HG03558 (cell line): Measurements from ENCODE around the gene WWOX.
"Not testable (repeated sequence)": the region's sequence is repeated elsewhere in the genome, so short reads cannot be mapped to it uniquely, and the experiment has no call there.

Source experiments
- ATAC-seq: cut with Tn5 transposase; IDR thresholded peaks from one replicate; pipeline ENCODE4 v1.9.1; 2021; ENCODE audit warnings: moderate number of reproducible peaks; ENCODE audit not compliant: unreplicated experiment; ENCODE audit errors: extremely low read depth

Gene WWOX

DNA sequence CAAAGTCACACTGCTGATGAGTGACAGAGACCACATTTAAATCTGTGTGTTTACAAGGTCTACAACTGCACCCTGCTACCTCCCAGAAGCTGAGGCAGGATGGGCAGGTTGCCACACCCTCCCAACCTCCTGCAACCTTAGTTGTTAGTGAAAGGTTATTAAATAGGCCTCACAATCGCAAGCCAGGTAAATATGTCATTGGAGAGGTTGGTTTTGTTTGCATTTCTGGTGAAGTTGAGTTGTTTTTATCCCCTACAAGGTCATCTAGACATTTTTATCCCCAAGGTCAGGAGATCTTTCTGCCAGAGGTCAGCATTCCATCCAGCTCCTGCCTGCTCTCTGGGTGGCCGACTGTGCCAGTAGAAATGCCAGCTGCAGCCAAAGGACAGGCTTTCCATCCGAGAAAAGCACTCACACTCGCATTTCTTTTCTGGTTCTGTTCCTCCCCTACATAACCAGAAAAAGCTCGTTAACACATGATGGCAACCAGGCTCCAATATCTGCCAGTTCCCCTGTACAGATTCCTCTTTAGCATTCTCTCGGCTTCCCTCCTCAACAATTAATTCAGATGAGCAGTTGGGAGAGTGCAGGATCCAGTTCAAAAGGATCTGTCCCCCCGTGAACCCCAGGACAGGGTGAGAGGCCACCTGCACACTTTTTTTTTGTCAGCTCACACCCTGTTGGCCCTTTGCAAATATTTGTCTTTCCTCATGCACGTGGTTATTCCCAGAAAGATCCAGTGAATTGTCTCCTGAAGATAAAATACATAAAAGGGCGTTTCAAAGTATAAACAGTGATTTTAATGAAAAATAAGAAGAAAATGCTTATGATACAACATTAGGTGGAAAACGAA, 938.3 kb downstream of the WWOX start:
- ATAC-seq, result no peak

GRCh38 chr16:79041206-79041605, 941.8 kb downstream of the WWOX start:
- no peak for ATAC-seq

- no peak for ATAC-seq
These were observed 942.7 kb downstream of the WWOX start for GRCh38 chr16:79042141-79042540.

- ATAC-seq, result no peak
These were observed 943.4 kb downstream of the WWOX start for GRCh38 chr16:79042886-79043285.

DNA sequence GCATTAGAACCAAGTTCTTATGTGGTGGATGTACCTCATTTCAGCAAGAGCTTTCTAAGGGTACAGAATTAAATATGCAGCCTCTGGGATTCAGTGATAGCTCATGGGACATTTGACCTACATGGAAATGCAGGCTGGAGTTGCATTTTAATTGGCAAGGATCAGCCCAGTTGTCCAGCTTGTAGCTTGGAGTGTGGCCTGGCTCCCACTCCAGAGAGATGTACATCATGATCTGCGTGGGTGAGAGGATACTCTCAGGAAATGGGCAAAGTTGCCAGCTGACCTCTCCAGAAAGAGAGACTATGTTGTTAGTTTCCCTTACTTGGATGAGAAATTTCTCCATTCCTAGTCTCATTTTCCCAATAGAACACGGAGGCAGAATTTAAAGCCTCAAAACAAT, 945.7 kb downstream of the WWOX start:
- no peak for ATAC-seq

DNA sequence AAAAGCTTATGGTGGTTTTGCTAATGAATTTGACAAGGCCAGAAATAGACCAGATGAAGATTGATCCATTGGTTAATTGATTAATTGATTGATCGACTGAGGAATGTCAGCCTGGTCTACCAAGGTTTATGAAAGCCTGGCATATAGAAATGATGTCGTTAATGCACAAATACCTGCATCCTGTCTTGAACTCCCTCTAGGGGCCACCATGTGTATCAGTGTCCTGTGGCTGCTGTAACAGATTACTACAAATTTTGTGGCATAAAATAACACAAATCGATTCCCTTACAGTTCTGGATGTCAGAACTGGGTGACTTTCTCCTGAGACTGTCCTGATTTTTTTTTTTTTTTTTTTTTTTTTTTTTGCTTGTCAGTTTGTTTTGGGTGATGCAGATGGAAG, 947.9 kb downstream of the WWOX start:
- ATAC-seq, result no peak

- ATAC-seq, result no peak
These were observed 949.6 kb downstream of the WWOX start for GRCh38 chr16:79049040-79049439.

DNA sequence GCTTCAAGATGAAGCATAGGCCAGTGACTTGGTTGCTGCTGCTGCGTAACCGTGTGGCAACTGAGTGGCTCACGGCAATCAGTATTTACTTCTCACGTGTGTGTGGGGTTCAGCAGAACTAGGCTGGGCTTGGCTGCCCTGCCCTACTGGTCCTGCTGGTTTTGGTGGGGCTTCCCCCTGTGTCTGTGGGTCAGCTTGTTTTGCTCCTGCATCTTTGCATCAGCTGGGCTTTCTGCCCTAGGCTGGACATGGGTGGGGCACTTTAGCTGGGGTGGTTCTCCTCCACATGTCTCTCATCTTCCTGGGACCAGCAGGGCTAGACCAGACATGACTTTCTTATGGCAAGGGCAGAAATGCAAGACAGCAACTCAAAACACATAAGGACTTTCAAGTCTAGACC, 950.6 kb downstream of the WWOX start:
- ATAC-seq, result no peak

- no peak for ATAC-seq
These were observed 951.9 kb downstream of the WWOX start for GRCh38 chr16:79051313-79051712.

- not testable (repeated sequence) for ATAC-seq
These were observed 952.7 kb downstream of the WWOX start for GRCh38 chr16:79052198-79052597.

DNA sequence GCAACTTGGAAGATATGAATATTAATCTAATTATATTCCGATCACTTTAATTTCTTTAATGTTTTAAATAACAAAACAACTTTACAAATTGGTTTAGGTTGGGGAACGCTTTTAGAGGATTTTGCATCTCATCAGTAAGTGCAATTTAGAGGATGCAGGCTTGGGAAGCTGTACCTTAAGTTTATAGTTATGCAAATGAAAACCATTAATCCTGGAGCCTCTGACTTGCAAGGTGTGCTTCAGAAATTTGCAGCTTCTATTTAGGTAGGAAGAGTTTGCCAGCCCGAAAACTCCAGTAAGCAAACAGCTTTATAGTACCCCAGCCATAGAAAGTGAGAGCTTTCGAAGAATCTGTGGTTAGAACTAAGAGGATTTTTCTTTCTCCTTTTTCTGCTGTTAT, 954.1 kb downstream of the WWOX start:
- no peak for ATAC-seq

- no peak for ATAC-seq
These were observed 954.9 kb downstream of the WWOX start for GRCh38 chr16:79054211-79054984.

- ATAC-seq, result no peak
These were observed 956.0 kb downstream of the WWOX start for GRCh38 chr16:79055251-79055970.

- no peak for ATAC-seq
These were observed 961.7 kb downstream of the WWOX start for GRCh38 chr16:79061181-79061580.

GRCh38 chr16:79062336-79062735, 962.9 kb downstream of the WWOX start:
- ATAC-seq, result no peak

GRCh38 chr16:79062821-79063220, 963.4 kb downstream of the WWOX start:
- ATAC-seq, result no peak

- no peak for ATAC-seq
These were observed 965.0 kb downstream of the WWOX start for GRCh38 chr16:79064256-79064972.

DNA sequence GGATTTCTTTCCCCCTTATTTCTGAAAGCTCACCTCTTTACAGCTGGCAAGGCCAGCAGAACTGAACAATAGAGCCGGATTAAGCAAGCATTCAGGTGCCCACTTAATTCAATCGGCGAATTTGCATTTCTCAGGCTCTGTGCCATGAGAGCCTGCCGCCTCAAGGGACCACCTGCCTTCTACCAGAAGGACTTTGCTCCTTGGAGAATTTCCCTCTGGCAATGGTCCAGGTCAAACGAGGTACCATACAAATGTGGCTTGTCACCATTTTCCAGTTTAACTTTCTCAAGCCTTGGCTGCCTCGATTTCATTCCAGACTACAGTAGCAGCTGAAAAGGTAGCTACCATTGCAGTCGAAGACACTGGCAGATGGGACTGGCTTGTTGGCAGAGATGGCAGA, 967.1 kb downstream of the WWOX start:
- no peak for ATAC-seq

DNA sequence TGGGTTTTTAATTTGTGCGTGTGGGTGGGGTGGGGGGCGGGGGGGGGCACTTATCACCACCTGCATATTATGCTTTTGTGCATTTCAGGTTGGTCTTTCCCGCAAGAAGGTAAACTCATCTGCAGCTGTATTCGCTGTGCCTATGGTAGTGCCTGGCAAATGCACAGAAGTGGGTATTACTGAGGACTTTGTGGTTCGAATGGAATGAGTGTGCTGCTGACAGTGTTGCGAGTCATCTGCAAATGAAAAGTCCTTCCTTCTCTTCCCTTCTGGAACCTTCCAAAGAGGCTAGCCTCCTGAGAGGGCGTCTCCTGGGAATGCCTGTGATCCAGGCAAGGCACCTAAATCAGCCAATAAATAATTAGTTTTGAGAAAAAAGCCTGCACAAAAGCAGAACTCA, 968.1 kb downstream of the WWOX start:
- no peak for ATAC-seq

DNA sequence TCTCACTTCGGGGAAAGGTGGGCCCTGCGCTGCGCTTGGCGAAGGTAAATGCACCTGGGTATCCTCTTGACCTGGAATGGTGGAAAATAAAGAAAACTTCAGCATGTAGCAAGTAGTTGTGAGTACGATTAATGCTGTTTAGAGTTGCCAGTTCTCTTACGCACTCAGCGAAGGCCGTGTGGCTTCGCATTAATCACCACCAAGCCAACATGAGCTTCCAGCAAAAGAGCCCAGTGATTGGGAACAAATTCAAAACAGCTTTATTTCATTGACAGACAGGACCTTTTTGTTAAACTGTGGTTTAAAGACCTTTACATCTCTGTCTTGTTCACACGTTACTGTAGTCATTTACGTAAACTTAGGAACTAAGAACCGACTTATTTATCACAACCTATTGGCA, 969.7 kb downstream of the WWOX start:
- ATAC-seq, result no peak
